ENCODE results near the gene BEST4. TPM values are rescaled to one million over a fixed set of nuclear protein-coding genes. Genes with fewer than 3 reads are reported as not detected.

BEST4 gene
- total and polyA plus RNA-seq, 2 donors (not counting 1 experiment from before 2014, with no cell fraction given): 0.30 to 1.3 TPM

GRCh38 chr1:44806704-44807363 lies 18.9 kb upstream of the BEST4 start, which contains the start of gene DYNLT4:
DYNLT4 (minus strand) TSS chr1:44807351; CDS start chr1:44806668, 683 bp downstream.
- no peak for TF ChIP-seq CTCF (IDR thresholded peaks at IDR 0.05)
- no peak for TF ChIP-seq EZH2 (IDR thresholded peaks at IDR 0.05; ENCODE audit: borderline replicate concordance, insufficient read depth, low read depth, low read length, poor library complexity, severe bottlenecking)
- Mint-ChIP-seq H3K27ac (peak within 1 kb of the TSS; percentile 99), H3K27me3 (no peaks in the 10 kb centered on the region), H3K4me1 (peaks cover 67% of the 10 kb centered on the region), H3K4me3 (peak within 1 kb of the TSS; percentile 66), H3K9me3 (ENCODE audit: insufficient read depth) (no peaks in the 10 kb centered on the region)
- Histone ChIP-seq H3K4me2 (replicated peaks; ENCODE audit: low read depth, low read length, poor library complexity, severe bottlenecking) (peak within 1 kb of the TSS; percentile 68), H3K27me3 (replicated peaks in 1 of 4; ENCODE audit: control extremely low read depth in 1 of 4, control insufficient read depth in 3 of 4, insufficient read depth in 4 of 4, low read length in 3 of 4) (no peaks in the 10 kb centered on the region), H3K36me3 (replicated peaks in 1 of 2; ENCODE audit: control extremely low read depth in 1 of 2, control insufficient read depth in 1 of 2, extremely low read depth in 1 of 2, insufficient read depth in 2 of 2, low read length in 1 of 2) (peaks cover 0 to 21% of the 10 kb centered on the region in 2 experiments), H3K79me2 (ENCODE audit: control insufficient read depth, insufficient read depth, low read length) (peaks cover 5% of the 10 kb centered on the region), H3K27ac (ENCODE audit: low read length in 2 of 2) (peak within 1 kb of the TSS; percentile 91 to 95), H2AFZ (ENCODE audit: insufficient read depth, low read depth, low read length, poor library complexity, severe bottlenecking) (peak within 1 kb of the TSS; percentile 30), H3K9me3 (ENCODE audit: control extremely low read depth in 1 of 3, control insufficient read depth in 2 of 3, insufficient read depth in 1 of 3, low read length in 2 of 3) (peaks cover 0 to 3% (median 0%) of the 10 kb centered on the region in 3 donors), H3K4me1 (ENCODE audit: control insufficient read depth in 2 of 2, insufficient read depth in 2 of 2, low read length in 2 of 2) (peaks cover 50 to 66% of the 10 kb centered on the region in 2 donors), H3K9ac (ENCODE audit: low read length) (peak within 1 kb of the TSS; percentile 7), H3K4me3 (ENCODE audit: control extremely low read depth in 1 of 5, extremely low read depth in 1 of 5, insufficient read depth in 1 of 5, low read depth in 2 of 5, low read length in 4 of 5) (peak within 1 kb of the TSS in 1 of 5 experiments; percentile 10), H4K20me1 (ENCODE audit: control insufficient read depth, insufficient read depth, low read length, poor library complexity, severe bottlenecking) (no peaks in the 10 kb centered on the region)
- WGBS (ENCODE audit: insufficient coverage): 94% methylated on average over 5 of the region's 7 CpGs
- POLR2A ChIA-PET: interaction anchor here (3.1 to 4.3 kb wide), 2 partner anchors 13 to 85 kb away, joined by 21 to 59 read pairs; no protein-coding TSS in a partner anchor
- ATAC-seq (ENCODE audit: low read depth) (no peak), DNase-seq (no peak)
- CTCF ChIA-PET: interaction anchor here (1.1 to 2.1 kb wide), 3 partner anchors 13 to 78 kb away, joined by 3 to 7 read pairs (median 6); no protein-coding TSS in a partner anchor
- intact Hi-C loops (cut with micrococcal nuclease): no loop called here
